CD4-positive, alpha-beta T cell treated with Interferon gamma for 1 hour (primary cell): ENCODE data around the gene GPR137.
"Not testable (repeated sequence)": the region's sequence is repeated elsewhere in the genome, so short reads cannot be mapped to it uniquely, and the experiment has no call there.

Experiments
- DNase-seq: peaks from one replicate; pipeline ENCODE4 v3.0.0-alpha.2; 2020

The GPR137 gene

DNA sequence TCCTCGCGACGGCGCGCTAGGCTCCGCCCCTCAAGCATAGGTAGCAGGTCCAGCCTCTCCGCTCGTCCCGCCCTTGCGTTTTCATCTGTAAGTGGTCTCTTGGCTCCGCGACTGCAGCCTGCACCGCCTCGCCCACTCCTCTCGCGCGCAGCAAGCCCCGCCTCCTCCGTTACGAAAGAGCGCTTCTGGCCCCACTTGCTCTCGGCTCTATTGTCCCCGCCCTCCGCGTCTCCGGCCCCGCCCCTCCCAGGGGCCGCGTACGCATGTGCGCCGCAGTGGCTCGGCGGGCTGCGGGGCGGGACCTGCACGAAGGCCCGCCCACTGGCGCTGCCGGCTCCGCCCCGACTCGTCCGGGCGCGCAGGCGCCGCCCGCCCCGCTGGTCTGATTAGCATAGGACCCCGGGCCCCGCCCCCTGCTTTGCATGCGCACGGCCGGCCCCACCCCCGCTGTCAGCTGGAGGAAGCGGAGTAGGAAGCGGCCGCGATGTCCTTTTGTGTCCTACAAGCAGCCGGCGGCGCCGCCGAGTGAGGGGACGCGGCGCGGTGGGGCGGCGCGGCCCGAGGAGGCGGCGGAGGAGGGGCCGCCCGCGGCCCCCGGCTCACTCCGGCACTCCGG lies 19.5 kb downstream of the GPR137 start, which contains the start of gene ESRRA:
ESRRA (plus strand) TSS at position 450 of the 616 bp plus-strand sequence. CDS start 1,656 bp downstream, outside the sequence.
- peak; percentile 99 for DNase-seq

DNA sequence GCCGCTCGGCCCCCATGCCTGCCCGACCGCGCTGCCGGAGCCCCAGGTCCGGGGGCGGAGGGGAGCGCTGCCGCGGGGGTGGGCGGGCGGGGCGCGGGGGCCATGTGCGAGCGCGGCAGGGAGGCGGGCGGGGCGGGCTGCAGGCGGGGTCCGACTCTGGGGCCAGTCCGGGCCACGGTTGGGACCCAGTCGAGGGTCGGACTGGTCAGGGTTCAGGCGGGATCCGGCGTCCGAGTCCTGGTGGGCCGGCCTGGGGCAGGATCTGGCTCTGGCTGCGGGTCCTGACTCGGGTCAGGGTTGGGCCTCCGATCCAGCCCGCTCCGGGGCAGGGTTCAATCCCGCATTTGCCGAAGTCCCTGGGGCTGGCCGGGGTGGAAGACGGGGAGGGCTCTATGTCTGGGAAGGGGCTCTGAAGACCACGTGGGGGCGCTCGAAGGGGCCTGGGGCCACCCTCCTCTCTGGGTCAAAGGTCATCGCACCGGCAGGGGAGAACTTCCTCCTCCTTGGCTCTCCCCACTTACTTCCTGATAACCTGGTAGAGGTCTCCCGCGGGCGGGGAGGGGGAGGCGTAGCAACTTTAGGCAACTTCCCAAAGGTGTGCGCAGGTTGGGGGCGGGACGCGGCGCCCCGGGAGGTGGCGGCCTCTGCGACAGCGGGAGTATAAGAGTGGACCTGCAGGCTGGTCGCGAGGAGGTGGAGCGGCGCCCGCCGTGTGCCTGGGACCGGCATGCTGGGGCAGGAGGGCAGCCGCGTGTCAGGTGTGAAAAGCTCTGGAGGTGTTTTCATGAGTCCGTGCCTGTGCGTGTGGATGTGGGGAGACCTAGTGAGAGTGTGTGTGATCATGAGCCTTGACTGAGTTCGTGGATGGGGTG lies 20.3 kb downstream of the GPR137 start:
- peak; percentile 77 for DNase-seq

DNA sequence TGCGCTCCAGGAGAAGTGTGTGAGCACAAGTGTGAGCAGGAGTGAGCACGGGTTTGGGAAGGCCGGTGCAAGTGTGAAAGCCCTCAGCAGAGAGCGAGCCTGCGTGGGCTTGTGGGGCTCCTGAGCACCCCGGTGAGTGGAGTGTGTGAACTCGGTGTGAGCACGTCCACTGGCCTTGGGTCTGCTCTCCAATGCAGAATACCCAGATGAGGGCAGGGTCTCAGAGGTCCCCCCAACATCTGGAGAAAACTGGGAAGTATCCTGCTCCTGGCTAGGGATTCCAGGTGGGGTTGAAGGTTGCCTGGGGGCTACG lies 20.9 kb downstream of the GPR137 start:
- no peak for DNase-seq

DNA sequence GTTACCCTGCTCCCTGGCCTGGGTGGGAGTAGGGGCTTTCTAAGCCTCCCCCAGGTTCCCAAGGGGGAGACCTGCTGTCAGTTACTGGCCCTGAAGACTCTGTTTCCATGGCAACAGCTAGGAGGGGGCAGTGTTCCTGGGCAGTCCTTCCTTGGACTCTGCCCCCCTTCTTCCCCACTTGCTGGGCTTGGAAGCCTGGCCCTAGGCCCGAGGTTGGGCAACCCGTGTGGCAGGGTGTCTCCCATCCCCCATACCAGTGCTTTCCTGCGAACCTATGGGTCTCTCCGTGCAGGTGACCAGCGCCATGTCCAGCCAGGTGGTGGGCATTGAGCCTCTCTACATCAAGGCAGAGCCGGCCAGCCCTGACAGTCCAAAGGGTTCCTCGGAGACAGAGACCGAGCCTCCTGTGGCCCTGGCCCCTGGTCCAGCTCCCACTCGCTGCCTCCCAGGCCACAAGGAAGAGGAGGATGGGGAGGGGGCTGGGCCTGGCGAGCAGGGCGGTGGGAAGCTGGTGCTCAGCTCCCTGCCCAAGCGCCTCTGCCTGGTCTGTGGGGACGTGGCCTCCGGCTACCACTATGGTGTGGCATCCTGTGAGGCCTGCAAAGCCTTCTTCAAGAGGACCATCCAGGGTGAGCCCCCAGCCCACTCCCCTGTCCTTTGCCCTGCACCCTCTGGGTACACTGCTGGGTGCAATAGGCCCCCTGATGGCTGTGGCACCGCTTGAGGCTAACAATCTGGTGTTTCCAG lies 21.4 kb downstream of the GPR137 start:
- DNase-seq = no peak

DNA sequence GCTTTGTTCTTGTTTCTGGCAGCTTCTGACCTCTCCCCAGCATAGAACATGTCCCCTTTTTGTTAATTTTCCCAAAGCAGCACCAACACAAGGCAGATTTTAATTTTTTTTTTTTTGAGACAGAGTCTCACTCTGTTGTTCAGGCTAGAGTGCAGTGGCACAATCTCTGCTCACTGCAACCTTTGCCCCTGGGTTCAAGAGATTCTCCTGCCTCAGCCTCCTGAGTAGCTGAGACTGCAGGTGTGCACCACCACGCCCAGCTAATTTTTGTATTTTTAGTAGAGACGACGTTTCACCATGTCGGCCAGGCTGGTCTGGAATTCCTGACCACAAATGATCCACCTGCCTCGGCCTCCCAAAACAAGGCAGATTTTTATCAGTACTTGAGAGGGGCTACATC lies 22.1 kb downstream of the GPR137 start:
- DNase-seq = not testable (repeated sequence)

DNA sequence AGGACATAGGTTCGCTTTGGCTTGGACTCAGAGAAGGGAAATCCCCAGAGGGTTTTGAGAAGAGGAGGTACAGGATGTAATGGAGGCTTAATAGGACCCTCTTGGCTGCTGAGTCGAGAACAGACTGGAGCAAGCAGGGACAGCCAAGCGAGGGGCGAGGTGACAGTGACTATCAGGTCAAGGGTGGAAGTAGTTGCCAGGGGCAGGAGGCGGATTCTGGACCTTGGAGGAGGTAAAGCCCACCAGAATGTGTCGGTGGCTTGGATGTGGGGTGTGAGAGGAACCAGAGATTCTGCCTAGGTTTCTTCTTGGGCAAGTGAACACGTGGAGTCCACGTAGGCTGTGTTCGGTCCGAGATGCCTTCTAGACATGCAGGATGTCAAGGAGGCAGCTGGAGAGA lies 27.3 kb downstream of the GPR137 start:
- no peak for DNase-seq

DNA sequence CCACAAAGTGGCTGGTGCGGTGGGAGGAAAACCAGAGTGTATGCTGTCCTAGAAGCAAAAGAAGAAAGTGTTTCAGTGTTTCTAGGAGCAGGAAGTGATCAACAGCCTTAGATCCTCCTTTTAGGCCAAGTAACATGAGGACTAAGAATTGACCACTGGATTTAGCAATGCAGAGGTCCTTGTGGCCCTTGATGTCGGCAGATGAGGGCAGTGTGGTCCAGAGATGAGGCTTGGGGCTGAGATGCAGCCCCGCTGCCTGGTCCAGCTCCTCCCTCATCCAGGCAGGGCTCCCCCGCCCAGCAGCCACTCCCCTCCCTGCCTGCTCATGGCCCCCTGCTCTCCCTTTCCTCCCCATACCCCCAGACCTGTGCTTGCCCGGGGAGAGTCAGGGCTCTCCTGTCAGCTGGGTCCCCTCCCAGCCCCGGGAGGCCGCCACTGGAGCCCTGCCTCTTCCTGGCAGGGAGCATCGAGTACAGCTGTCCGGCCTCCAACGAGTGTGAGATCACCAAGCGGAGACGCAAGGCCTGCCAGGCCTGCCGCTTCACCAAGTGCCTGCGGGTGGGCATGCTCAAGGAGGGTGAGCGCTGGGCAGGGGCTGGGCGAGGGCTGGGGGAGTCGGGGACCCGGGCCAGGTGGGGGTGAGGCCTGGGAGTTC lies 28.0 kb downstream of the GPR137 start:
- DNase-seq = no peak

DNA sequence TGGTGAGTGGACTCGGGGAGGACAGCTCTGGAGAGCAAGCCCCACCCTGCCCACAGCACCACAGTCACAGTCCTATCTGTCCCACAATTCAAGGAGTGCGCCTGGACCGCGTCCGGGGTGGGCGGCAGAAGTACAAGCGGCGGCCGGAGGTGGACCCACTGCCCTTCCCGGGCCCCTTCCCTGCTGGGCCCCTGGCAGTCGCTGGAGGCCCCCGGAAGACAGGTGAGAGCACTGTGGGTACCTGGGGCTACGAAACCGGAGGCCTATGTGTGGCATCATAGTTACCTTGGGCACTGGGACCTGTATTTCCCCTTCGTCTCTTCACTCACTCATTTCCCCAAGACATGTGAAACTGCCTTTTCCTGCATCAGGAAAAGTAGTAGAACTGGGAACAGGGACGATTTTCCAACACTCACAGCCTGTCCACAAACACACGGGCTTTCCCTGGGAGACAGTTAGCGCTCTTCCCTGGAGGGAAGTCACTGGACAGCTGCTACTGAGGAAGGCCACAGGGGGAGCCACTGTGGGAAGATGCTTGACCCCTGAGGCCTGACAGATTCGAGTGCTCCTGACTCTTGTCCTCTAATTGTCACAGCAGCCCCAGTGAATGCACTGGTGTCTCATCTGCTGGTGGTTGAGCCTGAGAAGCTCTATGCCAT lies 28.6 kb downstream of the GPR137 start:
- DNase-seq = no peak

DNA sequence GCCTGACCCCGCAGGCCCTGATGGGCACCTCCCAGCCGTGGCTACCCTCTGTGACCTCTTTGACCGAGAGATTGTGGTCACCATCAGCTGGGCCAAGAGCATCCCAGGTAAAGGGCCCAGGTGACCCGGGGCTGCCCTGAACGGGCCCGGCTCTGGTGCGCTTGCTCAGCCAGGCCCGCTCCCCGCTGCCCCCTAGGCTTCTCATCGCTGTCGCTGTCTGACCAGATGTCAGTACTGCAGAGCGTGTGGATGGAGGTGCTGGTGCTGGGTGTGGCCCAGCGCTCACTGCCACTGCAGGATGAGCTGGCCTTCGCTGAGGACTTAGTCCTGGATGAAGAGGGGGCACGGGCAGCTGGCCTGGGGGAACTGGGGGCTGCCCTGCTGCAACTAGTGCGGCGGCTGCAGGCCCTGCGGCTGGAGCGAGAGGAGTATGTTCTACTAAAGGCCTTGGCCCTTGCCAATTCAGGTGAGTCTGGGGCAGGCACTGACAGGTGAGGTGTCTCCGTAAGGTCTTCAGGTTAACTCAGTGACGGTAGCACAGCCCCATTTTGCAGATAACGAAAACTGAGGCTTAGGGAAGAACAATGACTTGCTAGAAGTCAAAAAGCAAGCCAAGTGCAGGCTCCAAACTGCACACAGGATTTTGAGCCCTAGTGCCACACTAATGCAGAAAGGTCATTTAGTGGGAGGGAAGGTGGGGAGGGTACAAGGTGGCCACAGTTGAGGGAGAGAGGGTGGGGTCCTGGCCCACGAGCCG lies 29.3 kb downstream of the GPR137 start:
- no peak for DNase-seq

DNA sequence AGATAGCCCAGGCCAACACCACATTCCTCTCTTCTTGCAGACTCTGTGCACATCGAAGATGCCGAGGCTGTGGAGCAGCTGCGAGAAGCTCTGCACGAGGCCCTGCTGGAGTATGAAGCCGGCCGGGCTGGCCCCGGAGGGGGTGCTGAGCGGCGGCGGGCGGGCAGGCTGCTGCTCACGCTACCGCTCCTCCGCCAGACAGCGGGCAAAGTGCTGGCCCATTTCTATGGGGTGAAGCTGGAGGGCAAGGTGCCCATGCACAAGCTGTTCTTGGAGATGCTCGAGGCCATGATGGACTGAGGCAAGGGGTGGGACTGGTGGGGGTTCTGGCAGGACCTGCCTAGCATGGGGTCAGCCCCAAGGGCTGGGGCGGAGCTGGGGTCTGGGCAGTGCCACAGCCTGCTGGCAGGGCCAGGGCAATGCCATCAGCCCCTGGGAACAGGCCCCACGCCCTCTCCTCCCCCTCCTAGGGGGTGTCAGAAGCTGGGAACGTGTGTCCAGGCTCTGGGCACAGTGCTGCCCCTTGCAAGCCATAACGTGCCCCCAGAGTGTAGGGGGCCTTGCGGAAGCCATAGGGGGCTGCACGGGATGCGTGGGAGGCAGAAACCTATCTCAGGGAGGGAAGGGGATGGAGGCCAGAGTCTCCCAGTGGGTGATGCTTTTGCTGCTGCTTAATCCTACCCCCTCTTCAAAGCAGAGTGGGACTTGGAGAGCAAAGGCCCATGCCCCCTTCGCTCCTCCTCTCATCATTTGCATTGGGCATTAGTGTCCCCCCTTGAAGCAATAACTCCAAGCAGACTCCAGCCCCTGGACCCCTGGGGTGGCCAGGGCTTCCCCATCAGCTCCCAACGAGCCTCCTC lies 30.2 kb downstream of the GPR137 start:
- not testable (repeated sequence) for DNase-seq

DNA sequence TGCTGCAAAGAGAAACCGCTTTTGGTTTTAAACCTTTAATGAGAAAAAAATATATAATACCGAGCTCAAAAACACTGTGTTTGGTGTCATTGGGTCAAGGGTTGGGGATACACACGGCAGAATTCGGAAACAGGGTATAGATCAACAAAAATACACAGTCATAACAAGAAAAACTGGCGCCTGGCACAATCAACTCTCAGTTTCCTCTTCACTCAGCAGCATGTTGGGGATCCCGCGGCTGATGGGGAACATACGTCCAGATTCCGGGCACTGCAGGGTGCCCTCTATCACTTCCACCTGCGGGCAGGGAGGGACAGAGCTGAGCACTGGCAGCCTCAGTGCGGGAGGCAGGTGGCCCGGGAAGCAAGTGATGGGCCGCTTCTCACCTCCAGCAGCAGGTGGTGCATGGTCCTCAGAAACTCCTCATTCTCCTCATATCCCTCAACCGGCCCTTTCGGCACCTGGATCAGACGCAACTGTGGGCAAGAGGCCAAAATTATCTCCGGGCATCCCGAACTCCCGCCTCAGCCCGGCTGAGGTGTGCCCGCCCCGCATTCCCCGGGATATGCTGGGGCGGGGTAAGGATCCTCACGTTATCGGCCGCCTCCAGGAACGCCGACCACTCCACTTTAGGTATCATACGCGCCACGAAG lies 31.1 kb downstream of the GPR137 start:
- peak; percentile 42 for DNase-seq

DNA sequence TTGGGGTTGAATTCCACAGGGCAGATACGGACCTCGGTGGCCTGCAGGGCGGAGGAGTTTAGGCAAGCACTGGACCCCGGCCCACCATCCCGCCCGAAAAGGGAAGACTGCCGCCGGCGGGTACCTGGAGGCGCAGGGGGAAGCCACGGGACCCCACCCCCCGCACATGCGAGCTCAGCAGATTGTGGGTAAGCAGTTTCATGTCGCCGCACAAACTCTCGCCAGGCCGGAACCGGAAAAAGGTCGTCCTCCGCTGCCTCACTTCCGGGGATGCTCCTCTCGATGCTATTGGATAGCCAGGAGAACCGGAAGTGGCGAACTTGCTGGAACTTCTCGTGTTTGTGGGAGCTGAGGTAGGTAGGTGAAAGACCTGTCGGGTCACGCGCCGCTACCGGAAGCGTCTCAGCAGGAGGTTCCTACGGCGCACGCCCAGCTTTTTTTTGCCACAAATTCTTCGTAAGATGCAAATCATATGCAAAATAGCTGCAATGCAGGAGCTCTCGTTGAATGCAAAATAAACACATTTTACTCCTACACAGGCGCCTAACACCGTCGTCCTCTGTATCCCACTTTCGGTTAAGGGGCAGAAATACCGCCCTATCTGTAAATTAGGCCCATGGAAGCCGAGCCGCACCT lies 31.8 kb downstream of the GPR137 start, which contains the start of gene TRMT112:
TRMT112 (minus strand) TSS at position 235 of the 636 bp plus-strand sequence; CDS start at position 202, 33 bp downstream.
- peak; percentile 97 for DNase-seq

DNA sequence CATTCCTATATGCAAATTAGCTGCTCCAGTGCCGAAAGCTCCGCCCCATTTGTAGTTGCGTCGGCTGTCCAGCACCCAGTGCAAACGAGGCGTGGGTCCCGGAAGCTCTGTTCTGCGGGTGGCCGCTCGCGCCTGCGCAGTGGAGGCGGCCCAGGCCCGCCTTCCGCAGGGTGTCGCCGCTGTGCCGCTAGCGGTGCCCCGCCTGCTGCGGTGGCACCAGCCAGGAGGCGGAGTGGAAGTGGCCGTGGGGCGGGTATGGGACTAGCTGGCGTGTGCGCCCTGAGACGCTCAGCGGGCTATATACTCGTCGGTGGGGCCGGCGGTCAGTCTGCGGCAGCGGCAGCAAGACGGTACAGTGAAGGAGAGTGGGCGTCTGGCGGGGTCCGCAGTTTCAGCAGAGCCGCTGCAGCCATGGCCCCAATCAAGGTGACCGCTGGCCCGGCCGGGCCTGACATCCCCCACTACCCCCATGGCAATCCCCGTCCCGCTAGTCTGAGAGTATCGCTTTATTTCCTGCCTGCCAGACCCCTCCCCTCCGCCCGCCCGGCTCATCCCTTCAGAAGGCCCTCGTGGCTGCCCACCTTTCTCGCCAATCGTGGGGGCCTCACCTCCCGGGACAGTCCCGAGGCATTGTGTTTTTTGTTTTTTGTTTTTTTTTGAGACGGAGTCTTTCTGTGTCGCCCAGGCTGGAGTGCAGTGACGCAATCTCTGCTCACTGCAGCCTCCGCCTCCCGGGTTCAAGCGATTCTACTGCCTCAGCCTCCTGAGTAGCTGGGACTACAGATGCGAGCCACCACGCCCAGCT lies 32.5 kb downstream of the GPR137 start, which contains the start of gene PRDX5:
PRDX5 (plus strand) TSS at position 161 of the 805 bp plus-strand sequence; CDS start at position 256, 95 bp downstream.
- DNase-seq = peak; percentile 98

DNA sequence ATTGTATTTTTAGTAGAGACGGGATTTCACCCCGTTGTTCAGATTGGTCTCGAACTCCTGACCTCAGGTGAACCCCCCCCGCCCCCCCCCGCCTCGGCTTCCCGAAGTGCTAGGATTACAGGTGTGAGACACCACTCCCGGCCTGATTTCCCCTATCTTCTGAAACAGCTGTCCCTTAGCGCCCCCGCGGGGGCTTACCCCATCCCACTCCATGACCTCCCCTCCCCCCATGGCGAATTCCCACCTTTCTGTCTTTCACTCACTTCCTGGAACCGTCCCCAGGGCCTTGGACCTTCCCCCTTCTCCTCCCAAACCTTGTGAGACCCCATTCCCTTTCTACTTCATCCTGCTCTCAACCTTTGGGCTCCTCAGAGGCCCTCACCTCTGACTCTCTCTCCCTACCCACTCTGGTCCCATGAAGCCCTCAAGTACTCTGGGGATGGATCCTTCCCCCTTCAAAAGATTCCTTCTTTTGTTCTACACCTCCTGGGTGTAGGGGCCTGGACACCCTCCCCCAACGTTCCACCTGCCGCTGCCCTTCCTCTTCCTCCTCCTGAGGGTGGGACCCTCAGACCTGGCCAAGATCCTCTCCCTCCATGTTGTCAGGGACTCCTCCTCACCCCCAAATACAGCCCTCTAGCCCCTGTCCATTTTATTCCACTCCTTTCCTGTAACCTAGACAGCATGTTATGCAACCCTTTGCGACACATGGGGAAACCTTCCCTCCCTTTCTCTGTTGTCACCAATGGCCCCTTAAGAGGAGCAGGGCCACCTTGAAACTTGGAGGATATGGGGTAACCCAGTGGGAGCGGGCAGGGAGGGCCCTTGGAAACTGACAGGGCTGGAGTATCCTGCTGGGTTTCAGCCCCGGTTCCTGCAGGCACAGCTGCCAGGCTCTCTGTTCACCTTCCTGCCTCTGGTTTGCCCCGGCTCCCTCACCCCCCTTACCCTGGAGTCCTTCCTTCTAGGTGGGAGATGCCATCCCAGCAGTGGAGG lies 33.4 kb downstream of the GPR137 start:
- no peak for DNase-seq

DNA sequence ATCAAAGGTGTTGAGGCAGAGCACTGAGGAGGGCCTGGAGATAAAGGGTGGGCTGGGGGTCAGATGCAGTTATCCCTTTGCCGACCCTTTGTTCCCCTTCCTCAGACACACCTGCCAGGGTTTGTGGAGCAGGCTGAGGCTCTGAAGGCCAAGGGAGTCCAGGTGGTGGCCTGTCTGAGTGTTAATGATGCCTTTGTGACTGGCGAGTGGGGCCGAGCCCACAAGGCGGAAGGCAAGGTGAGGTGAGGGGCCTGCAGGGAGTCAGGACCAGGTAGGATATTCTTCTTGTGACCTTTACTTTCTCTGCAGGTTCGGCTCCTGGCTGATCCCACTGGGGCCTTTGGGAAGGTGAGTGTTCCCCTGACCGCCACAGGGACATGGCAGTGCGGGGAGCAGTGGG lies 34.9 kb downstream of the GPR137 start:
- no peak for DNase-seq

DNA sequence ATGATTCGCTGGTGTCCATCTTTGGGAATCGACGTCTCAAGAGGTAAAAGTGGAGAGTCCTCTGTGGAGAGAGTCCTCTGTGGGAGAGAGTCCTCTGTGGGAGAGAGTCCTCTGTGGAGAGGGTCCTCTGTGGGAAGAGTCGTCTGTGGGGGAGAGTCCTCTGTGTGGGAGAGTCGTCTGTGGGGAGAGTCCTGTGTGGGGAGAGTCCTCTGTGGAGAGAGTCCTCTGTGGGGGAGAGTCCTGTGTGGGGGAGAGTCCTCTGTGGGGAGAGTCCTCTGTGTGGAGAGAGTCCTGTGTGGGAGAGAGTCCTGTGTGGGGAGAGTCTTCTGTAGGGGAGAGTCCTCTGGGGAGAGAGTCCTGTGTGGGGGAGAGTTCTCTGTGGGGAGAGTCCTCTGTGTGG lies 35.4 kb downstream of the GPR137 start:
- DNase-seq = no peak

DNA sequence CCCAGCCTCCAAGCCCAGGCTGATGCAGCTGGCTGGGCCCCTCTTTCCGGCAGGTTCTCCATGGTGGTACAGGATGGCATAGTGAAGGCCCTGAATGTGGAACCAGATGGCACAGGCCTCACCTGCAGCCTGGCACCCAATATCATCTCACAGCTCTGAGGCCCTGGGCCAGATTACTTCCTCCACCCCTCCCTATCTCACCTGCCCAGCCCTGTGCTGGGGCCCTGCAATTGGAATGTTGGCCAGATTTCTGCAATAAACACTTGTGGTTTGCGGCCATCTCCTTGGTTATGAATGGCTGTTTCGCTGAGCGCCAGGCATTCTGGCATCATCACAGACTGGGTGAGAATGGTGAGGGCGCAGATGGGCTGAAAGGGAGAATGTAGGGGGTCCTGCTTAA lies 35.9 kb downstream of the GPR137 start:
- DNase-seq = no peak
